Stimulated activated CD4-positive, alpha-beta T cell treated with anti-CD3 and anti-CD28 coated beads, Interleukin-15, amount 100 ng/mL, for 48 hours (primary cell): ENCODE results near the gene DBN1.

Source experiments
- DNase-seq, 2 donors: peaks; one replicate each; pipeline ENCODE4 v3.0.0-alpha.2; 2020; ENCODE audit warnings: low read depth in 2 of 2

Gene DBN1

GRCh38 chr5:177474002-177474476 lies 605 bp upstream of the DBN1 start:
- DNase-seq: no peak

DNA sequence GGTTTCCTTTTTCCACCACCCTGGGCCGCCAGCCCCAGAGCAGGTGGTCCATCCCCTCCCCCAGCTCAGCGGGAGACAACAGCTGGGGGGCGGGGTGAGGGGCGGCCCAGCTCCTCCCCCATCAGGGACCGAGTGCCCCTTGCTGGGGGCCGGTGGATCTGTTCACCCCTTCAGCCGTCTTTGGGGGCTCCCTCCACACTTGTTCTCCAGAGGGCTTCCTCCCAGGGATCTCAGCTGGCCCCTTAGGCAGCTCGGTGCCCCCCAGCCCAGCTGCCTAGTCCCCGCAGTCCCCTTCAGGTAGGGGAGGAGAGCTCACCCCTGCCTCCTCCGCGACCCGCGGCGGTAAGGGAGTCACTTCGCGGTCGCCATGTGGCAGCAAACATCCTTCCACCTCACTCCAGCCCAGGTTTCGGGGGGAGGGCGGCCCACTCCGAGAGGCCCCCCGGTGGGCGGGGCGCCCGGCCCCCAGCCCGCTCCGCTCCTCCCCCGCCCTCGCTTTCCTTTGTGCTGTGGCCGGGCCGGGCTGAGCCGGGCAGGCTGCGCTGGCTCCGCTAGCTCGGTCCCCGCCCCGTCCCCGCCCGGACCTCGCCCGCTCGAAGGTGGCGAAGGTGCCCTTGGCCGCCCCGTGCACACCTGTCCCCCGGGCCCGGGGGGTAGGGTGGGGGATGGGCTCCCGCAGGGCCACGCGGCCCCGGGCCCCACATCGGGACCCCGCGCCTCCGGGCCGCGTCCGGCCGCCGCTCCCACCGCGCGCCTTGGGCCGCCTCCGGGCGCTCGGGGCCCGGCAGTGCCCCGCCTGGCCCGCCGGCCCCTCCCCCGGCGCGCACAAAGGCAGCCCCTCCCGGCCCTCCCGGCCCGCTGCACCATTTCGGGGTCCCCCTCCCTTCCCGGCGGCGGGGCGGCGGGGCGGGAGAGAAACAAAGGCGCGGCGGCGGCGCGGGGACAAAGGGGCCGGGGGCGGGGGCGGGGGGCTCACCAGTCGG lies 683 bp downstream of the DBN1 start:
- peak in 1 of 2 donors; percentile 53 for DNase-seq

- DNase-seq: no peak
Observed at GRCh38 chr5:177471610-177472356, 1.7 kb downstream of the DBN1 start.

DNA sequence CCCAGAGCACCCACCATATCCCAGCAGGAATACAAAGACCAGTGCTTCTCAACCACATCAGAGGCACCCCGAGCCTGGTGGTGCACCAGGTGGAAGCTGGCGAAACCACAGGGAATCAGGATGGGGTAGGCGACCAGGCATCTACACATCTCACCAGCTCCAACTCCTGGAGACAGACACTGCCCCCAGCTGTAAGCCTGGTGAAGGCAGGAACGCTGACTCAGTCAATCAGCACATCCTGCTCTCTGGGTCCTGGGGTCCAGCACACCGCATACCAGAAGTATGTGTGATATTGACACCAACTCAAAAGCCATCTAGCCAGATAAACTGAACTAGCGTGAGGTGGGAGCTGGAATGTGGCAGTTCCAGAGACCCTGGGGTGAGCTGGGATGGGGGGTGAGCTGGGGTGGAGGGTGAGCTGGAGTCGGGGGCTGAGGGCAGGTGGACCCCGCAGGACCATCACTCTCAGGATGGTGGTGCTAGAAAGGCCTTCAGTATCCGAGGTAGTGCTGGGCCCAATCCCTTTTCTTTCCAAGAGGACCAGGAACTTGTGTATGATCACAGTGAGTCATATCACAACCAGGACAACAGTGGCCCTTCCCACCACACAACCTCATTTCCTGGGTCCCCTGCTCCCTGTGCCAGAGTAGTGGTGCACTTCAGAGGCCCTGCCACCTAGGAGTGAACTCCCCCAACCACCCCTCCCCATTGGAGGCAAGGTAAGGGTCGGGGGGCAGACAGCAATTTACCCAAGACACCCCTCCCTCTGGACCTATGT lies 2.5 kb downstream of the DBN1 start:
- no peak for DNase-seq

DNA sequence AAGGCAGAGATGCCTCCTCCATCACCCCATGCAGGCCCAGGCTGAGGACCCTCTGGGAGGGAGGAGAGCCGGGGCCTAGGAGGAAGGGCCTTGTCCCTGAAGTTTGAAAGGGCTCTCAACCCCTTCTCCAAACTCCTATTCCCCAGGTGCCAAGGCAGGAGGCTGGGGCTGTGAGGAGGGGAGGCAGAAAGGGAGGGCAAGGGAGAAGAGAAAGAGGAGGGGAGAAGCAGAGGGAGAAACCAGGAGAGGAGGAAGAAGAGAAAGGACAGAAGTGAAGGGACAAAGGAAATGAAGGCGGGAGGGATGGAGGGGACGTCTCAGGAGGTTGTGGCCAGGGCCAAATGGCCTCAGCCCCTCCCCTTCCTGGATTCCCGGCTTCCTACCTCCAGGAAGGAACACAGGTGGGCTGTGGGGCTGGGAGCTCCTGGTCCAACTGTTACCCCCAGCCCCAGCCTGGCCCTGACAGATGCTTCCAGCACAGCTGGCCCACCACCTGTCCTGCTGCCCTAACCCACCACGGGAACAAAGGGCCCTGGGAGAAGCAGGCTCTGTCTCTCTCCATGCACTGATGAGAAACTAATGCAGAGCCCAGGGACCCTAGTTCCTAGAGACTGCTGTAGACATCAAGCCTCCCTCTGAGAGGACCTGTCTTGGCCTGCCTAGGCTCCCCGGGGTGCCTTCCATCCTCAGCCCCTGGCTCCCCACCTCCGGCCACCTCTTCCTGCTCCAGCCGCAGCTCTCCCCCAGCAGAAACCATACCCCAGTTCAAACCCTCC lies 3.5 kb downstream of the DBN1 start:
- no peak for DNase-seq

DNA sequence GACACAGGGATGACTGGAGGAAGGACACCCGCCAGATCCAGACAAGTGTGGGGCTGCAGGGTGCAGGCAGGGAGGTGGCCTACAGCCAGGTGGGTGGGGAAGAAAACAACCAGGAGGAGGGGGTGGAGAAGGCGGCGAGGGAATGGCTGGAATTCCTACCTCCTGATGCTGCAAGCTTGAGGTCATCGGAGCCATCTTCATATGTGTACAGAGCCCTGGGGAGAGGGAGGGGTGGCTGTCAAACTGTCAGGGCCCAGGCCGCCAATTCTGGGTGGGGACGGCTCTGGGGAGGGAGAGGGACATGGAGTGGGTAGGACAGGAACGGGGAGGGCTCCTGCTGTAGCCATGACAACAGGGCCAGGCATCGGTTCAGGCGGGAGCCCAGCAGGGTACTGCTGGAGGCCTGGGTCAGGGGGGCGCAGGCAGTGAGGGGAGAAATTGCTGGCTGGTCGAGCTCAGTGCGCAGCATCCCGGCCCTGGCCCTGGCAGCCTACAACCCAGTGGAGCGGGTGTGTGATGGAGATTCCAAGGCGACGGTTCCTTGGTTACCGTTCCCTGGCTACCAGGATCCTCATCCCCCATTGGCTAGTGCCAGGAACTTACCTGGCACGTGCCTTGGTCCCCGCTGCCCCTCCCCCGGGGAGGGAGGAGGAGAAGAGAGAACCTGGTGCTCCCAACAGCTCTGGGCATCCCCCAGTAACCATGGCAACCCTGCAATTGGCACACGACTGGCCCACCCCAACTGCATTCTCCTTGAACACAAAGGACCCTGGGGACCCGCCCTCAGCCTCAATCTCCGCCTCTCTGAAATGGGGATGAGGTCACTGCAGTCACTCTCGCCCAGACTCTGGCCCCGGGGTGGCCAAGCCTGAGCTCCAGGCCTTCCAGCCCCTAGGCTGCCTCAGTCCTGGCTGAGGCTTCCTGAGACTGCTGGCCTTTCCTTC lies 4.5 kb downstream of the DBN1 start:
- DNase-seq: no peak

DNA sequence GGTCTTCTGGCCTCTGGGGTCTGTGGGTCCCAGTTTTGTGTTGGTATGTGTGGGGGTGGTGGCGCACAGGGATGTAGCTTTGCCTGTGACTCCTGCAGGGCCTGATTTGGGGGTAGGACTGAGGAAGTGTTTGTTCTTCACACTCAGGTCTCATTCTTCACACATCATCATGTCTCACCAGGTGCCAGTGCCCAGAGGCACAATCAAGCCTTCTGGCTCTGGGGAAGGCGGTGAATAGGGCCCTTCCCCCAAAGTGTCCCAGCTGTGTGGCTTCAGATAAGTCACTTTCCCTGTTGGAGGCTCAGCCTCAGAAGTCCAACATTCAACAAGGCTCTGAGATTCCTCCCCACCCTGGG lies 5.1 kb downstream of the DBN1 start:
- no peak for DNase-seq

DNA sequence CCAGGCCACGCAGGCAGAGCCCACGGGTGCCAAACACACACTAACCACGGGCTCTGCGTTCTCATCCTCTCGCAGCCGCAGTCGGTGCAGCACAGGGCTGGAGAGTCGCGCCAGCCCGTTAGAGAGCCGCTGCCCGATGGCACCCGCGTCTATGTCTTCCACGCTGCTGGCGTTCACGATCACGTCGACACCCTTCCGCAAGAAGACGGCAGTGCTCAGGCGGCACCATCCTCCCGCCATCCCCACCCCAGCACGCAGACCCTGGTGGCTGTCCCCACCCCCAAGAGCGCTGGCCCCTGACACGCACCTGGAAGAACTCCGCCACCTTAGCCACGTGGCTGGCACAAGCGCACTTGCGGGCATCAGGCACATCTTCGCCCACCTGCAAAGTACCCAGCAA lies 6.0 kb downstream of the DBN1 start:
- no peak for DNase-seq

GRCh38 chr5:177466861-177467260 lies 6.6 kb downstream of the DBN1 start:
- DNase-seq: no peak

GRCh38 chr5:177465044-177465443 lies 8.4 kb downstream of the DBN1 start:
- no peak for DNase-seq

GRCh38 chr5:177462021-177462670 lies 11.3 kb downstream of the DBN1 start:
- no peak for DNase-seq

- no peak for DNase-seq
Observed at GRCh38 chr5:177459819-177460628, 13.4 kb downstream of the DBN1 start.

- no peak for DNase-seq
Observed at GRCh38 chr5:177459357-177459756, 14.1 kb downstream of the DBN1 start.

- no peak for DNase-seq
Observed at GRCh38 chr5:177458912-177459350, 14.5 kb downstream of the DBN1 start.

- DNase-seq: no peak
Observed at GRCh38 chr5:177457852-177458681, 15.4 kb downstream of the DBN1 start.

- peak; percentile 54 to 60 for DNase-seq
Observed at GRCh38 chr5:177456976-177457851, 16.2 kb downstream of the DBN1 start.

- no peak for DNase-seq
Observed at GRCh38 chr5:177456591-177456964, 16.9 kb downstream of the DBN1 start.
